Caco-2 (cell line): ENCODE measurements around the gene FRMD8. TPM values are rescaled to one million over a fixed set of nuclear protein-coding genes. Genes with fewer than 3 reads are reported as not detected.

Experiments used
- BruUV-seq: library from RNA; stranded (reverse); fragments of 400-500 nt; replicated peaks from 2 replicates; lab custom pipeline; 2021; lab: Mats Ljungman, UMichigan
- CTCF ChIA-PET: fragments of 300-600 bp; sonication (Branson Sonifier 250); formaldehyde crosslinking; loops from one replicate; lab custom pipeline; 2022; ENCODE audit warnings: antibody characterized with exemption; lab: Charles Lee
- POLR2A ChIA-PET: fragments of 300-600 bp; sonication (Branson Sonifier 250); formaldehyde crosslinking; loops from one replicate; lab custom pipeline; 2022; ENCODE audit warnings: antibody characterized with exemption; lab: Charles Lee
- DNase-seq, 2 experiments: peaks; one replicate each; pipeline versions ENCODE4 v3.0.0 to v3.0.0-alpha.2; 2020 to 2022
- H3K27me3 ChIP-seq: replicated peaks from 2 replicates; pipeline ENCODE4 v1.6.0; 2011; ENCODE audit warnings: low read length; ENCODE audit not compliant: control insufficient read depth, insufficient read depth
- H3K36me3 ChIP-seq: 2 replicates; pipeline ENCODE4 v1.5.1; 2011; ENCODE audit warnings: low read length; ENCODE audit not compliant: control insufficient read depth, insufficient read depth
- H3K4me1 ChIP-seq: fragments of 250-450 bp; sonication (Bioruptor Pico); 2 replicates; pipeline ENCODE4 v1.5.1; 2020; ENCODE audit warnings: mild to moderate bottlenecking
- H3K4me3 ChIP-seq: 2 replicates; pipeline ENCODE4 v1.5.1; 2011; ENCODE audit warnings: low read depth, mild to moderate bottlenecking, control low read depth, low read length
- H3K9me3 ChIP-seq: fragments of 250-450 bp; sonication (Bioruptor Pico); 2 replicates; pipeline ENCODE4 v1.5.1; 2020; ENCODE audit warnings: mild to moderate bottlenecking, moderate library complexity
- H3K27ac Mint-ChIP-seq: one replicate; pipeline ENCODE4 v1.8.0; 2022; ENCODE audit warnings: mixed read lengths; ENCODE audit not compliant: unreplicated experiment
- H3K27me3 Mint-ChIP-seq: one replicate; pipeline ENCODE4 v1.8.0; 2022; ENCODE audit warnings: mixed read lengths; ENCODE audit not compliant: insufficient read depth, unreplicated experiment
- H3K36me3 Mint-ChIP-seq: one replicate; pipeline ENCODE4 v1.8.0; 2022; ENCODE audit warnings: mild to moderate bottlenecking, mixed read lengths; ENCODE audit not compliant: insufficient read depth, unreplicated experiment
- H3K4me1 Mint-ChIP-seq: one replicate; pipeline ENCODE4 v1.8.0; 2022; ENCODE audit warnings: low read depth, mixed read lengths; ENCODE audit not compliant: unreplicated experiment
- H3K4me3 Mint-ChIP-seq: one replicate; pipeline ENCODE4 v1.8.0; 2022; ENCODE audit warnings: mild to moderate bottlenecking, moderate library complexity, mixed read lengths; ENCODE audit not compliant: unreplicated experiment
- H3K9me3 Mint-ChIP-seq: one replicate; pipeline ENCODE4 v1.8.0; 2022; ENCODE audit warnings: mixed read lengths; ENCODE audit not compliant: unreplicated experiment
- CTCF ChIP-seq, 2 experiments: fragments of 200-600 bp in 1 of 2; IDR thresholded peaks; 1 replicate in 1 of 2; 2 replicates in 1 of 2; pipeline versions ENCODE4 v1.5.1 to v1.8.0; 2011 to 2022; ENCODE audit warnings: antibody characterized with exemption in 1 of 2, control low read depth in 1 of 2, inconsistent platforms in 1 of 2, low read depth in 1 of 2, low read length in 1 of 2, mild to moderate bottlenecking in 1 of 2, moderate library complexity in 1 of 2; ENCODE audit not compliant: insufficient read depth in 1 of 2, severe bottlenecking in 1 of 2, unreplicated experiment in 1 of 2
- intact Hi-C: fragments of 100-400 bp; cut with micrococcal nuclease; formaldehyde crosslinking; loops from one replicate; pipeline ENCODE4 v1.10.0; 2022; ENCODE audit not compliant: unreplicated experiment
- total RNA-seq: library from RNA; stranded (reverse); gene quantifications from 2 replicates; pipeline ENCODE4 v1.2.3, GENCODE V29; 2022

FRMD8 gene
- total RNA-seq, 1 experiment from 2014 or later, result 38.2 TPM

- ChIA-PET CTCF (interaction anchor here (1.2 to 3.0 kb wide), 3 partner anchors 9 to 130 kb away, joined by 3 to 23 read pairs (median 5); no protein-coding TSS in a partner anchor), POLR2A (interaction anchor here (1.1 kb wide), 1 partner anchor 98 kb away, joined by 3 read pairs; no protein-coding TSS in a partner anchor)
- Histone ChIP-seq H3K36me3 (no peaks in the 10 kb centered on the region), H3K27me3 (no peaks in the 10 kb centered on the region), H3K4me3 (no peak overlapping the region), H3K9me3 (no peaks in the 10 kb centered on the region), H3K4me1 (peaks cover 46% of the 10 kb centered on the region)
- Mint-ChIP-seq H3K36me3 (peaks cover 14% of the 10 kb centered on the region), H3K4me3 (no peak overlapping the region), H3K9me3 (no peaks in the 10 kb centered on the region), H3K4me1 (peaks cover 28% of the 10 kb centered on the region), H3K27me3 (no peaks in the 10 kb centered on the region), H3K27ac (peak overlapping the region; percentile 90)
- no peak for TF ChIP-seq CTCF (IDR thresholded peaks at IDR 0.05; ENCODE audit: insufficient read depth in 1 of 2, low read depth in 1 of 2, low read length in 1 of 2, severe bottlenecking in 1 of 2, unreplicated experiment in 1 of 2)
- BruUV-seq, result no TSS peak
- intact Hi-C loops, result no loop called here
- DNase-seq, result no peak
Measured at GRCh38 chr11:65379698-65380459, 6.6 kb upstream of the FRMD8 start.

GRCh38 chr11:65380460-65381119 lies 5.8 kb upstream of the FRMD8 start:
- peak; percentile 74 to 87 for DNase-seq
- H3K4me3 ChIP-seq, result no peak overlapping the region
- peaks cover 28% of the 10 kb centered on the region for H3K4me1 Mint-ChIP-seq
- no peaks in the 10 kb centered on the region for H3K36me3 ChIP-seq
- intact Hi-C loops, result loop anchor here (1.0 kb wide), 1 partner anchor 14 kb away; no protein-coding TSS in a partner anchor
- CTCF ChIA-PET, result interaction anchor here (0.6 to 3.0 kb wide), 5 partner anchors 10 to 129 kb away, joined by 3 to 23 read pairs (median 5); no protein-coding TSS in a partner anchor
- no peaks in the 10 kb centered on the region for H3K27me3 ChIP-seq
- POLR2A ChIA-PET, result interaction anchor here (1.0 to 1.1 kb wide), 2 partner anchors 42 to 97 kb away, joined by 3 to 5 read pairs; partner anchors contain the start of gene NEAT1
- peaks cover 51% of the 10 kb centered on the region for H3K4me1 ChIP-seq
- no TSS peak for BruUV-seq
- no peak overlapping the region for H3K4me3 Mint-ChIP-seq
- H3K27me3 Mint-ChIP-seq, result no peaks in the 10 kb centered on the region
- no peaks in the 10 kb centered on the region for H3K9me3 ChIP-seq
- no peaks in the 10 kb centered on the region for H3K9me3 Mint-ChIP-seq
- peak overlapping the region; percentile 90 for H3K27ac Mint-ChIP-seq
- peak; percentile 26 to 77 for TF ChIP-seq CTCF (IDR thresholded peaks at IDR 0.05; ENCODE audit: insufficient read depth in 1 of 2, low read depth in 1 of 2, low read length in 1 of 2, severe bottlenecking in 1 of 2, unreplicated experiment in 1 of 2)
- peaks cover 14% of the 10 kb centered on the region for H3K36me3 Mint-ChIP-seq

- Mint-ChIP-seq H3K36me3 (peaks cover 19% of the 10 kb centered on the region), H3K4me3 (peak overlapping the region; percentile 69), H3K27me3 (no peaks in the 10 kb centered on the region), H3K9me3 (no peaks in the 10 kb centered on the region), H3K27ac (peak overlapping the region; percentile 90), H3K4me1 (peaks cover 28% of the 10 kb centered on the region)
- Histone ChIP-seq H3K9me3 (no peaks in the 10 kb centered on the region), H3K36me3 (no peaks in the 10 kb centered on the region), H3K27me3 (no peaks in the 10 kb centered on the region), H3K4me1 (peaks cover 56% of the 10 kb centered on the region), H3K4me3 (peak overlapping the region; percentile 39)
- no TSS peak for BruUV-seq
- no peak for TF ChIP-seq CTCF (IDR thresholded peaks at IDR 0.05; ENCODE audit: insufficient read depth in 1 of 2, low read depth in 1 of 2, low read length in 1 of 2, severe bottlenecking in 1 of 2, unreplicated experiment in 1 of 2)
- POLR2A ChIA-PET, result interaction anchor here (0.6 to 2.1 kb wide), 5 partner anchors 11 to 41 kb away, joined by 3 to 5 read pairs (median 4); partner anchors contain the start of gene NEAT1
- intact Hi-C loops, result loop anchor here (1.0 kb wide), 4 partner anchors 10 to 129 kb away; no protein-coding TSS in a partner anchor
- no peak for DNase-seq
- CTCF ChIA-PET, result interaction anchor here (0.6 to 3.0 kb wide), 17 partner anchors 11 to 561 kb away, joined by 3 to 23 read pairs (median 4); no protein-coding TSS in a partner anchor
Measured at GRCh38 chr11:65381716-65382032, 4.8 kb upstream of the FRMD8 start.
